HG02798 (cell line): ENCODE results near the gene MLLT10.
A peak's percentile ranks its signal among the peaks of the same experiment; 100 is the strongest.
"Not testable (repeated sequence)": the region's sequence is repeated elsewhere in the genome, so short reads cannot be mapped to it uniquely, and the experiment has no call there.

ENCODE experiments used
- ATAC-seq: cut with Tn5 transposase; IDR thresholded peaks from one replicate; pipeline ENCODE4 v1.9.1; 2021; ENCODE audit warnings: mild to moderate bottlenecking; ENCODE audit not compliant: unreplicated experiment, poor library complexity

Gene MLLT10

DNA sequence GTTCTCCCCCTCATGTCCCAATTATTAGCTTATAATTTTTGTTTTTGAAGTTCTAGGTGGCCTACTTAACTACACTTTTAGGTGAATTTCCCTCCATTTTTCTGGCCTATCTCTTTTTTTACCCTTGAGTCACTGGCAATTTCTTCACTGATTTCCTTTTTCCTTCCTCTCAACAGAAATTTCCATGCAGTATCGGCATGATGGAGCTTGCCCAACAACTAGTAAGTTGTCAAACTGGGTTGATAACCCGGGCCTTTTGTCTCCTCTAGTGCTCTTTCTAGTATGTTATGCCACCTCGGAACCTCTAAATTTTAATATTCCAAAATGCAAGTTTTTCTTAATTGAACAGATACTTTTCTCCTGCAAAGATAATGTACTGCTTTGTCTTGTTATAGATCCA lies 147.1 kb downstream of the MLLT10 start:
- ATAC-seq = no peak

DNA sequence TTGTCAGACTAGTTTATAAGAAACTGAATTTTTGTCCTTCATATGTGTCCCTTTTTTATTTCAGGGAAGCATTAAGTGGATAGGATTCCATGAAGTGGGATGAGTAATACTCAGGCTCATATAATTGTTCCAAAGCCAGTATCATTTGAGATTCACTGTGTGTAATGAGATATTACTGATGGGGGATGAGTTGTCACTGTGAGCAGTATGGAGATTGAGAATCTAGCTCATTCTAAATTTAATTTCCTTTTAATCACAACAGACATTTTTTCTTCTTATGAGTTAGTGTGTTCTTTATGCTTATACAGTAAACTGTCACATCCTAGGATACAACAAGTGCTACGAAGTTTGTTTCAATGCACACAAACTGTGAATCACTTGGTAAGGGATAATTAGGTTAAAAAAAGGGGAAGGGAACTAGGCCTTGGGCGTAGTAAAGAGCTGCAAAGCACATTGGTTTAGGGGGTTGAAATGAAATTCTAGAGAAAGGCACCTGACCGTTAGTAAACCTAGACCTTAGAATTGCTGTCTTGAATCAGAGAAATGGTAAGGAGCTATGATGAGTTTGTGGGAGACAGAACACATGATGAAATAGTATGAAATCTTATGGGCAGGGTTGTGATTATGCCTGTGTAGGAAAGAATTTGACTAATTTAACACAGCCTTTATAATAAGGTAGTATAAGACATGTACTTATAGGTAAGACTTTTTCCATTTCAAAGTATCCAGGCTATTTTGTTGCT lies 153.4 kb downstream of the MLLT10 start:
- no peak for ATAC-seq

GRCh38 chr10:21688009-21688332 lies 153.9 kb downstream of the MLLT10 start:
- ATAC-seq = no peak

DNA sequence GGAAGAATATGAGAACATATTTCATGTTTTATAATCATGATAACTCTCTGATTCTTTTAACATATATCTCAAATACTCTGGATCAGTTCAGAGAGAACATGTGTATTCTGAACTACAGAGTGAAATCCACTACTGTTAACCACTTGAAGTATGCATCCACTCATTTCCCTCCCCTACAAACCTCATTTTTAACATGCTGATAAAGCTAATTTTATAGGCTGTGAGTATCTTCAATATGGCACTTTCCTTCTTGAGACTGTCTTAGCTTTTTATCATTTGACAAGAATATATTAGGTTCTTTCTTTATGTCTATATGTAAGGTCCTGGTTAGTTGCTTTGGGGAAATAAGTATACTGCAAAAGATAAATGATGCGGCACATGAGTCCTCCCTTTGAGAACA lies 154.8 kb downstream of the MLLT10 start:
- no peak for ATAC-seq

- peak; percentile 49 for ATAC-seq
Measured at GRCh38 chr10:21689881-21690280, 155.8 kb downstream of the MLLT10 start.

GRCh38 chr10:21692916-21693315 lies 158.9 kb downstream of the MLLT10 start:
- no peak for ATAC-seq

GRCh38 chr10:21693418-21693817 lies 159.4 kb downstream of the MLLT10 start:
- ATAC-seq = no peak

DNA sequence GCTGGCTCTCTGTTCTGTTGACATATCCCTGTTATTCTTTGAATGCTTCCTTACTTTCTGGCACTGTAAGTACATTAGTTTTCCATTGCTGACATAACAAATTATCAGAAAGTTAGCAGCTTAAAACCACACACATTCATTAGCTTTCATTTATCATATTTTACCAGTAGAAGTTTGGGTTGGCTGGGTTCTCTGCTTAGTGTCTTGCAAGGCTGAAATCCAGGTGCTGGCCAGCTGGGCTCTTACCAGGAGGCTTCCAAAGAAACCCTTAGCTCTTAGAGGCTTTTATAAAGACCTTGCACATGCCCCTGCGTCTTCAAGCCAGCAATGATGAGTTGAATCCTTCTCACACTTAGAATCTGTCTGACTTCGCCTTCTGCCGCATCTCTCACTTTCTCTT lies 160.6 kb downstream of the MLLT10 start:
- ATAC-seq = no peak

- ATAC-seq = no peak
Measured at GRCh38 chr10:21696302-21696701, 162.3 kb downstream of the MLLT10 start.

- ATAC-seq = no peak
Measured at GRCh38 chr10:21699575-21699974, 165.5 kb downstream of the MLLT10 start.

- no peak for ATAC-seq
Measured at GRCh38 chr10:21700474-21700873, 166.4 kb downstream of the MLLT10 start.

DNA sequence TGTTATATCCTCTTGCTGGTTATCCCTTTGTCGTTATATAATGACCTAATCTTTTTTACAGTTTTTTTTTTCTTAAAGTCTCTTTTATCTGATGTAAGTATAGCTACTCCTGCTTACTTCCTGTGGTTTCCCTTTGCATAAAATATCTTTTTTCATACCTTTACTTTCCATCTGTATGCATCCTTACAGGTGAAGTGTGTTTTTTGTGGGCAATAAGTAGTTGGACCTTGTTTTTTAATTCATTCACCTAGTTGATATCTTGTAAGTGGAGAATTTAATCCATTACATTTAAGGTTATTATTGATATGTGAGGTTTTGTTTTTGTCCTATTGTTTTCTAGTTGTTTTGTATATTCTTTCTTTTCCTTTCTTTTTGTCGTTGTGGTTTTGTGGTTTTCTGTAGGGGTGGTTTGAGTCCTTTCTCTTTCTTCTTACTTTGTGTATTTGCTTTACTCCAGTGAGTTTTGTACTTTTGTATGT lies 168.6 kb downstream of the MLLT10 start:
- peak; percentile 68 for ATAC-seq

- no peak for ATAC-seq
Measured at GRCh38 chr10:21705142-21705827, 171.3 kb downstream of the MLLT10 start.

GRCh38 chr10:21705828-21706176 lies 171.8 kb downstream of the MLLT10 start:
- ATAC-seq = no peak

DNA sequence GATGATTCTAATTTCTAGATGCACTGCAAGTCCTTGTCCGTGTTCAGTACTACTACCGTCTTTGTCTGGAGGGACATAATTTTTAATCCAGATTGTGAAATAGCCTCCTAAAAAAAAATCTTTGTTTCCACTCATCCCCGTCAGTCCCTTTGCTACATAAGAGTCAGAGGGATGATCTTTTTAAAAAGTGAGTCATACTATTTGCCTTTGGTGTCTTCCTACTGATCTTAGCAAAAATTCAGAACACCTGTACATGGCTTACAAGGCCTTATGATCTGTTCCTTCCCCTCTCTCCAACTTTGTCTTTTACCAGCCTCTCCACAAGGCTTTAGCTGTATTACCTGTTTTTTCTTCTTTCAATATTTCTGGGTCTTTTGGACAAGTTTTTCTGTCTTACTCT lies 173.5 kb downstream of the MLLT10 start:
- no peak for ATAC-seq

- no peak for ATAC-seq
Measured at GRCh38 chr10:21712975-21713374, 178.9 kb downstream of the MLLT10 start.

DNA sequence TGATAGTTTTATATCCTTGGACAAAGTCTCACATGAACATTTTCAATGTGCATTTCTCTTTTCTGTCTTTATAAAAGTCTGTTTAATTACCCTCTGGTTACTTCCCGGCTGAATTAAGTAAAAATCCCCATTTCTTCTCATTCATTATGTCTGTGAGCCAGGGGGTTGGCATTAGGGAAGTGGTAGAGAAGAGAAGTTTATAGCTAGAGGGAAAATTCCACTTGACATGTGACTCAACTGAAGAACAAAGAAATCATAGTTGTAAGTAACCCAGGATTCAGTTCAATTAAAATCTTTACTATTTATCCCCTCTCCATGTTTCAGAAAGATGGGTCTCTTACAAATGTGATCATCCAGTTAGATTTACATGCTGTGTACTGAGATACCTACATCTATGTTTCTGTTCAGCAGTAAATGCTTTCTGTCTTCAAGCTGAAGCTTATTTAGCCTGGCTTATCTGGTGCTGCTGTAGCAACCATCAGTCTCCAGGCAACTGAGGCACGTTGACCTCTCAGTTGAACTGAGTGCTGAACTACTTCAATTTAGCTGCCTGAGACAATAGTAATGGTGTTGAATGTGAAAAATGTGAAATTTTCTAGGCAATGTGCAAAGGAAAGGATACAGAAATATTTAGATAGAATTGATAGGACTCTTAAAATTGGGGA lies 181.6 kb downstream of the MLLT10 start:
- ATAC-seq = no peak

GRCh38 chr10:21717437-21718054 lies 183.5 kb downstream of the MLLT10 start:
- ATAC-seq = not testable (repeated sequence)

DNA sequence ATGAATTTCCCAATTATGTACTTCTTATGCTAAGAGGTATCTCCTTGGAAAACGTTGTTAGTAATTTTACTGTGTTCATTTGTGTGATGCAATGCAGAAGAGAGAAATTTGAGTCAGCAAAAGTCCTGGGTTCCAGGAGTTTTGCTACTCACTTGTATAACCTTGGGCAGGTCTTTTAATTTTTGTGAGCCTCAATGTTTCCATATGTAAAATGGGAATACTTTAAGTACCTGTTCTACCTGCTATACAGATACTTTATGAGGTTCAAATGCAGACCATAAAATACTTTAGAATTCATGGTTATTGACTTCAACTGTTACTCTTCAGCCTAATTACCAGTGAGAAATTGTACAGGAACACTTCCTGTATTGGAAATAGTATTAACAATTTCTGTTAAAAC lies 185.5 kb downstream of the MLLT10 start:
- ATAC-seq = no peak

DNA sequence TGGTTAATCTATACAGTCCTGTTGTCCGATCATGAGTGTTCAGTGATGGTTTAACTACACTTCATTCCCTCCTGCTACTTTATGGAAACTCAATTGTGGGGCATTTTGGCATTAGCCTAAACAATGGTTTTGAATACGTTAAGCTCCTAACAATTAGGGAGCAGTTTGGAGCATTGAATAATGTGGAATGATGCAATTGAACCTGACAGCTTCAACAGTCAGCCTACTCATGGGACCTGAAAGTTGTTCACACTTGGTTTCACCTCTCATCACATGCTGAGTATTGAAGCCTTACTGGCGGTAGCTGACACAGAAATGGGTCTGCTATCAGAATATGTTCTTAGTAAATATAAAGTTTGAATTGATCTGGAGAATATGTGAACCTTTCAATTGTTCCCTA lies 186.1 kb downstream of the MLLT10 start:
- ATAC-seq = peak; percentile 55

GRCh38 chr10:21721000-21721665 lies 187.1 kb downstream of the MLLT10 start:
- no peak for ATAC-seq
